ENCODE results near the gene MT1M. TPM values are rescaled to one million over a fixed set of nuclear protein-coding genes. Genes with fewer than 3 reads are reported as not detected.
"Not testable (repeated sequence)": the region's sequence is repeated elsewhere in the genome, so short reads cannot be mapped to it uniquely, and the experiment has no call there.

The MT1M gene
- polyA plus RNA-seq, 1 donor (not counting 4 experiments of a cell fraction or from before 2014, with no cell fraction given) = 0.20 TPM

DNA sequence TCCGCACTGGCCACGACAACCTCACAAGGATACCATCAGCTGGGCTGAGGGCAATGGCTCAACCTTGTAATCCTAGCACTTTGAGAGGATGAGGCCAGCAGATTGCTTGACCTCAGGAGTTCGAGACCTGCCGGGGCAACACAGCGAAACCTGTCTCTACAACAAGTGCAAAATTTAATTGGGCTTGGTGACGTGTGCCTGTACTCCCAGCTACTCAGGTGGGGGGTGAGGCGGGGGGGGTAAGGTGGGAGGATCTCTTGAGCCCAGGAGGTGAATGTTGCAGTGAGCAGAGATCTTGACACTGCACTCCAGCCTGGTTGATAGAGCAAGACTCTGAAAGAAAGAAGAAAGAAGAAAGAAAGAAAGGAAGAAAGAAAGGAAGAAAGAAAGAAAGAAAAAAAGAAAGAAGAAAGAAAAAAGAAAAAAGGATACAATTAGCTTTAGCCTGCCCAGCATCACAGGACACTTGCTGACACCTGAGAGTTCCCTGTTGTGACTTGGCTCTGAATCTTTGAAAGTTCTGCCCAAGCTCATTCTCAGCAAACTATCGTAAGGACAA, 12.0 kb upstream of the MT1M start:
- no peaks in the 10 kb centered on the region for H3K36me3 ChIP-seq (ENCODE audit: control insufficient read depth in 2 of 2, extremely low read depth in 1 of 2, insufficient read depth in 2 of 2, low read length in 2 of 2)
- FAIRE-seq (no peak), DNase-seq (ENCODE audit: low read depth, low spot score) (no peak)
- H3K9me1 ChIP-seq (ENCODE audit: control insufficient read depth, extremely low read depth, insufficient read depth, low read length) = no peaks in the 10 kb centered on the region
- H3K4me3 ChIP-seq (ENCODE audit: control insufficient read depth in 2 of 3, extremely low read depth in 1 of 3, insufficient read depth in 2 of 3, low read depth in 1 of 3, low read length in 3 of 3) = no peak overlapping the region
- TF ChIP-seq, protein P1, sequence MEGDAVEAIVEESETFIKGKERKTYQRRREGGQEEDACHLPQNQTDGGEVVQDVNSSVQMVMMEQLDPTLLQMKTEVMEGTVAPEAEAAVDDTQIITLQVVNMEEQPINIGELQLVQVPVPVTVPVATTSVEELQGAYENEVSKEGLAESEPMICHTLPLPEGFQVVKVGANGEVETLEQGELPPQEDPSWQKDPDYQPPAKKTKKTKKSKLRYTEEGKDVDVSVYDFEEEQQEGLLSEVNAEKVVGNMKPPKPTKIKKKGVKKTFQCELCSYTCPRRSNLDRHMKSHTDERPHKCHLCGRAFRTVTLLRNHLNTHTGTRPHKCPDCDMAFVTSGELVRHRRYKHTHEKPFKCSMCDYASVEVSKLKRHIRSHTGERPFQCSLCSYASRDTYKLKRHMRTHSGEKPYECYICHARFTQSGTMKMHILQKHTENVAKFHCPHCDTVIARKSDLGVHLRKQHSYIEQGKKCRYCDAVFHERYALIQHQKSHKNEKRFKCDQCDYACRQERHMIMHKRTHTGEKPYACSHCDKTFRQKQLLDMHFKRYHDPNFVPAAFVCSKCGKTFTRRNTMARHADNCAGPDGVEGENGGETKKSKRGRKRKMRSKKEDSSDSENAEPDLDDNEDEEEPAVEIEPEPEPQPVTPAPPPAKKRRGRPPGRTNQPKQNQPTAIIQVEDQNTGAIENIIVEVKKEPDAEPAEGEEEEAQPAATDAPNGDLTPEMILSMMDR (optimal IDR thresholded peaks at IDR 0.05 in 1 of 3, IDR thresholded peaks at IDR 0.05 in 1 of 3, conservative IDR thresholded peaks at IDR 0.05 in 1 of 3; ENCODE audit: extremely low read depth in 1 of 3, insufficient read depth in 2 of 3, low read length in 3 of 3) = no peak
- TF ChIP-seq EZH2 (IDR thresholded peaks at IDR 0.05; ENCODE audit: low read length) = no peak
- no peaks in the 10 kb centered on the region for H4K20me1 ChIP-seq (ENCODE audit: control insufficient read depth, extremely low read depth, insufficient read depth, low read length)
- H2AFZ ChIP-seq (ENCODE audit: control insufficient read depth, low read length) = no peak overlapping the region
- no peaks in the 10 kb centered on the region for H3K79me2 ChIP-seq (ENCODE audit: control insufficient read depth, insufficient read depth, low read length)
- no peaks in the 10 kb centered on the region for H3K9me3 ChIP-seq (ENCODE audit: control insufficient read depth, low read depth, low read length)
- H3K4me2 ChIP-seq (ENCODE audit: control insufficient read depth, extremely low read depth, insufficient read depth, low read depth, low read length) = no peak overlapping the region
- dilution Hi-C loops (cut with MboI; ENCODE audit: extremely low pct_ligation_motif_present, low sequenced_read_pairs) = no loop called here
- peaks cover 12% of the 10 kb centered on the region for H3K4me1 ChIP-seq (ENCODE audit: control insufficient read depth, extremely low read depth, insufficient read depth, low read length)
- H3K27me3 ChIP-seq (ENCODE audit: control insufficient read depth, extremely low read depth, insufficient read depth, low read length) = no peaks in the 10 kb centered on the region
- H3K9ac ChIP-seq (ENCODE audit: control insufficient read depth, extremely low read depth, insufficient read depth, low read length) = no peak overlapping the region
- H3K27ac ChIP-seq (ENCODE audit: control insufficient read depth, insufficient read depth, low read length) = no peak overlapping the region

DNA sequence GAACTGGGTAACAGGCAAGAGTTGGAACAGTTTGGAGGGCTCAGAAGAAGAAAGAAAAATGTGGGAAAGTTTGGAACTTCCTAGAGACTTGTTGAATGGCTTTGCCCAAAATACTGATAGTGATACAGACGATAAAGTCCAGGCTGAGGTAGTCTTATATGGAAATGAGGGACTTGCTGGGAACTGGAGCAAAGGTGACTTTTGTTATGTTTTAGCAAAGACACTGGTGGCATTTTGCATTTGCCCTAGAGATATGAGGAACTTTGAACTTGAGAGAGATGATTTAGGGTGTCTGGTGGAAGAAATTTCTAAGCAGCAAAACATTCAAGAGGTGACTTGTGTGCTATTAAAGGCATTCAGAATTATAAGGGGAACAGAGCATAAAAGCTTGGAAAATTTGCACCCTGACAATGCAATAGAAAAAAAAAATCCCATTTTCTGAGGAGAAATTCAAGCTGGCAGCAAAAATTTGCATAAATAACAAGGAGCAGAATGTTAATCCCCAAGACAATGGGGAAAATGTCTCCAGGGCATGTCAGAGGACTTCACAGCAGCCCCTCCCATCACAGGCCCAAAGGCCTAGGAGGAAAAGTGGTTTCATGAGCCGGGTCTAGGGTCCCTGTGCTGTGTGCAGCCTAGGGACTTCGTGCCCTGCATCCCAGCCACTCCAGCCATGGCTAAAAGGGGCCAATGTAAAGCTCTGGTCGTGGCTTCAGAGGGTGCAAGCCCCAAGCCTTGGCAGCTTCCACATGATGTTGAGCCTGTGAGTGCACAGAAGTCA, 10.6 kb upstream of the MT1M start:
- H3K36me3 ChIP-seq (ENCODE audit: control insufficient read depth in 2 of 2, extremely low read depth in 1 of 2, insufficient read depth in 2 of 2, low read length in 2 of 2); DNase-seq (ENCODE audit: low read depth, low spot score); H3K27me3 ChIP-seq (ENCODE audit: control insufficient read depth, extremely low read depth, insufficient read depth, low read length); dilution Hi-C loops (cut with MboI; ENCODE audit: extremely low pct_ligation_motif_present, low sequenced_read_pairs); H3K79me2 ChIP-seq (ENCODE audit: control insufficient read depth, insufficient read depth, low read length); FAIRE-seq; H3K4me3 ChIP-seq (ENCODE audit: control insufficient read depth in 2 of 3, extremely low read depth in 1 of 3, insufficient read depth in 2 of 3, low read depth in 1 of 3, low read length in 3 of 3); H4K20me1 ChIP-seq (ENCODE audit: control insufficient read depth, extremely low read depth, insufficient read depth, low read length); H3K9me1 ChIP-seq (ENCODE audit: control insufficient read depth, extremely low read depth, insufficient read depth, low read length); H3K27ac ChIP-seq (ENCODE audit: control insufficient read depth, insufficient read depth, low read length); H2AFZ ChIP-seq (ENCODE audit: control insufficient read depth, low read length); H3K9me3 ChIP-seq (ENCODE audit: control insufficient read depth, low read depth, low read length); H3K4me2 ChIP-seq (ENCODE audit: control insufficient read depth, extremely low read depth, insufficient read depth, low read depth, low read length); H3K9ac ChIP-seq (ENCODE audit: control insufficient read depth, extremely low read depth, insufficient read depth, low read length): not testable (repeated sequence)
- H3K4me1 ChIP-seq (ENCODE audit: control insufficient read depth, extremely low read depth, insufficient read depth, low read length) = peaks cover 12% of the 10 kb centered on the region

DNA sequence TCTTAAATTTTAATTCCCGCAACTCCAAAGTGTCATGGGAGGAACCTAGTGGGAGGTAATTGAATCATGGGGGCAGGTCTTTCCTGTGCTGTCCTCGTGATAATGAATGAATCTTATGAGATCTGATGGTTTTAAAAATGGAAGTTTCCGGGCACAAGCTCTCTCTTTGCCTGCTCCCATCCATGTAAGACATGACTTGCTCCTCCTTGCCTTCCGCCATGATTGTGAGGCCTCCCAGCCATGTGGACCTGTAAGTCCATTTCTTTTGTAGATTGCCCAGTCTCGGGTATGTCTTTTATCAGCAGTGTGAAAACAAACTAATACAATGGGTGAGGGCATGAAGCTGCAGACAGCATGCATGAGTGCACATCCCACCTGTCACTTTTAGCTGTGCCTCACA, 9.3 kb upstream of the MT1M start:
- not testable (repeated sequence) for H3K4me2 ChIP-seq (ENCODE audit: control insufficient read depth, extremely low read depth, insufficient read depth, low read depth, low read length); FAIRE-seq

More for the DNA sequence above, 9.3 kb upstream of the MT1M start:
- H3K27me3 ChIP-seq (ENCODE audit: control insufficient read depth, extremely low read depth, insufficient read depth, low read length); H3K9ac ChIP-seq (ENCODE audit: control insufficient read depth, extremely low read depth, insufficient read depth, low read length); H3K4me3 ChIP-seq (ENCODE audit: control insufficient read depth in 2 of 3, extremely low read depth in 1 of 3, insufficient read depth in 2 of 3, low read depth in 1 of 3, low read length in 3 of 3); H3K4me1 ChIP-seq (ENCODE audit: control insufficient read depth, extremely low read depth, insufficient read depth, low read length); DNase-seq (ENCODE audit: low read depth, low spot score); H2AFZ ChIP-seq (ENCODE audit: control insufficient read depth, low read length); H3K9me1 ChIP-seq (ENCODE audit: control insufficient read depth, extremely low read depth, insufficient read depth, low read length); H3K9me3 ChIP-seq (ENCODE audit: control insufficient read depth, low read depth, low read length); H3K27ac ChIP-seq (ENCODE audit: control insufficient read depth, insufficient read depth, low read length); H3K79me2 ChIP-seq (ENCODE audit: control insufficient read depth, insufficient read depth, low read length); H3K36me3 ChIP-seq (ENCODE audit: control insufficient read depth in 2 of 2, extremely low read depth in 1 of 2, insufficient read depth in 2 of 2, low read length in 2 of 2); dilution Hi-C loops (cut with MboI; ENCODE audit: extremely low pct_ligation_motif_present, low sequenced_read_pairs); H4K20me1 ChIP-seq (ENCODE audit: control insufficient read depth, extremely low read depth, insufficient read depth, low read length): not testable (repeated sequence)
